ENCODE measurements around the gene CCDC97.
A peak's percentile ranks its signal among the peaks of the same experiment; 100 is the strongest.

Gene CCDC97

GRCh38 chr19:41299046-41299754, 10.8 kb upstream of the CCDC97 start:
- DNase-seq, result no peak

GRCh38 chr19:41299755-41300089, 10.2 kb upstream of the CCDC97 start:
- DNase-seq, result no peak

- DNase-seq, result no peak
These were observed 9.4 kb upstream of the CCDC97 start for GRCh38 chr19:41300555-41300954.

GRCh38 chr19:41302624-41303351, 7.2 kb upstream of the CCDC97 start:
- peak; percentile 67 for DNase-seq

- no peak for DNase-seq
These were observed 6.0 kb upstream of the CCDC97 start for GRCh38 chr19:41303954-41304353.

GRCh38 chr19:41304706-41305483, 5.1 kb upstream of the CCDC97 start:
- DNase-seq, result no peak

- DNase-seq, result no peak
These were observed 3.8 kb upstream of the CCDC97 start for GRCh38 chr19:41305927-41306793.

- no peak for DNase-seq
These were observed 2.7 kb upstream of the CCDC97 start for GRCh38 chr19:41307090-41307875.

- DNase-seq, result no peak
These were observed 2.0 kb upstream of the CCDC97 start for GRCh38 chr19:41307954-41308449.

- peak; percentile 83 for DNase-seq
These were observed 1.4 kb upstream of the CCDC97 start for GRCh38 chr19:41308450-41309179.

- peak; percentile 48 for DNase-seq
These were observed 566 bp upstream of the CCDC97 start for GRCh38 chr19:41309180-41310032.

- DNase-seq, result no peak
These were observed 1.1 kb downstream of the CCDC97 start for GRCh38 chr19:41311072-41311471.

GRCh38 chr19:41311613-41312012, 1.6 kb downstream of the CCDC97 start:
- DNase-seq, result no peak

GRCh38 chr19:41316306-41316920, 6.4 kb downstream of the CCDC97 start:
- no peak for DNase-seq

GRCh38 chr19:41318696-41319499, 8.9 kb downstream of the CCDC97 start:
- DNase-seq, result no peak

- DNase-seq, result no peak
These were observed 9.7 kb downstream of the CCDC97 start for GRCh38 chr19:41319500-41320184.

GRCh38 chr19:41320185-41320518, 10.2 kb downstream of the CCDC97 start:
- DNase-seq, result no peak

GRCh38 chr19:41320568-41320967, 10.6 kb downstream of the CCDC97 start:
- no peak for DNase-seq

Data from MV-4-11 (cell line).